Measurements from ENCODE around the gene UXT.

GRCh38 chrX:47683829-47684205 is 24.8 kb upstream of the UXT start:
- TF ChIP-seq TOX (CRISPR knock-in tag; IDR thresholded peaks at IDR 0.05; ENCODE audit: borderline replicate concordance) (no peak), ZC3H10 (CRISPR knock-in tag; IDR thresholded peaks at IDR 0.05) (no peak), PATZ1 (CRISPR knock-in tag; IDR thresholded peaks at IDR 0.05; ENCODE audit: borderline replicate concordance) (no peak), ZFP30 (CRISPR knock-in tag; IDR thresholded peaks at IDR 0.05) (no peak), ZFP3 (CRISPR knock-in tag; IDR thresholded peaks at IDR 0.05) (no peak)
